NCI-H526 (cell line): ENCODE data around the gene CDX2.

Source experiments
- DNase-seq, 2 experiments: peaks; one replicate each; lab custom pipeline; 2025; lab: John Stamatoyannopoulos, UW

CDX2 gene

GRCh38 chr13:27917121-27917947 is 51.8 kb downstream of the CDX2 start:
- DNase-seq = peak; percentile 80

- DNase-seq = no peak
Observed at GRCh38 chr13:27915301-27916207, 53.6 kb downstream of the CDX2 start.

GRCh38 chr13:27913160-27913559 is 56.0 kb downstream of the CDX2 start:
- DNase-seq = no peak

- DNase-seq = no peak
Observed at GRCh38 chr13:27911521-27911920, 57.6 kb downstream of the CDX2 start.
